ENCODE measurements around the gene GRIK4. TPM values are rescaled to one million over a fixed set of nuclear protein-coding genes. Genes with fewer than 3 reads are reported as not detected.

GRIK4 gene
- total RNA-seq, 1 donor from 2014 or later = 0.89 TPM

GRCh38 chr11:120695939-120696338 is 184.4 kb downstream of the GRIK4 start:
- no peaks in the 10 kb centered on the region for H3K9me3 Mint-ChIP-seq
- H3K27me3 Mint-ChIP-seq (ENCODE audit: low read depth) = peaks cover 15% of the 10 kb centered on the region
- no peaks in the 10 kb centered on the region for H3K4me1 Mint-ChIP-seq
- no peaks in the 10 kb centered on the region for H3K36me3 Mint-ChIP-seq (ENCODE audit: low read depth)
- H3K4me3 Mint-ChIP-seq = no peak overlapping the region
- no peak for TF ChIP-seq CTCF (conservative IDR thresholded peaks at IDR 0.05)
- H3K27ac Mint-ChIP-seq (ENCODE audit: unreplicated experiment) = peak overlapping the region; percentile 53
- DNase-seq (ENCODE audit: low read depth, low spot score) = no peak

- peak; percentile 24 for TF ChIP-seq CTCF (conservative IDR thresholded peaks at IDR 0.05)
- Mint-ChIP-seq H3K9me3 (no peaks in the 10 kb centered on the region), H3K27me3 (ENCODE audit: low read depth) (peaks cover 21% of the 10 kb centered on the region), H3K27ac (ENCODE audit: unreplicated experiment) (no peak overlapping the region), H3K4me3 (no peak overlapping the region), H3K4me1 (no peaks in the 10 kb centered on the region), H3K36me3 (ENCODE audit: low read depth) (no peaks in the 10 kb centered on the region)
- DNase-seq (ENCODE audit: low read depth, low spot score) = no peak
These were observed 185.2 kb downstream of the GRIK4 start for GRCh38 chr11:120696597-120697218.

- Mint-ChIP-seq H3K4me1 (no peaks in the 10 kb centered on the region), H3K4me3 (no peak overlapping the region), H3K36me3 (ENCODE audit: low read depth) (no peaks in the 10 kb centered on the region), H3K27ac (ENCODE audit: unreplicated experiment) (no peak overlapping the region), H3K9me3 (no peaks in the 10 kb centered on the region), H3K27me3 (ENCODE audit: low read depth) (peaks cover 31% of the 10 kb centered on the region)
- no peak for DNase-seq (ENCODE audit: low read depth, low spot score)
- no peak for TF ChIP-seq CTCF (conservative IDR thresholded peaks at IDR 0.05)
These were observed 187.4 kb downstream of the GRIK4 start for GRCh38 chr11:120698918-120699317.

- Mint-ChIP-seq H3K9me3 (peaks cover 11% of the 10 kb centered on the region), H3K4me3 (no peak overlapping the region), H3K4me1 (no peaks in the 10 kb centered on the region), H3K36me3 (ENCODE audit: low read depth) (peaks cover 9% of the 10 kb centered on the region), H3K27me3 (ENCODE audit: low read depth) (peaks cover 60% of the 10 kb centered on the region), H3K27ac (ENCODE audit: unreplicated experiment) (no peak overlapping the region)
- TF ChIP-seq CTCF (conservative IDR thresholded peaks at IDR 0.05) = no peak
- DNase-seq (ENCODE audit: low read depth, low spot score) = no peak
These were observed 191.1 kb downstream of the GRIK4 start for GRCh38 chr11:120702656-120703055.

GRCh38 chr11:120703358-120704152 is 192.0 kb downstream of the GRIK4 start:
- Mint-ChIP-seq H3K9me3 (peaks cover 11% of the 10 kb centered on the region), H3K27ac (ENCODE audit: unreplicated experiment) (no peak overlapping the region), H3K4me1 (peaks cover 4% of the 10 kb centered on the region), H3K27me3 (ENCODE audit: low read depth) (peaks cover 67% of the 10 kb centered on the region), H3K4me3 (no peak overlapping the region), H3K36me3 (ENCODE audit: low read depth) (peaks cover 9% of the 10 kb centered on the region)
- TF ChIP-seq CTCF (conservative IDR thresholded peaks at IDR 0.05) = no peak
- no peak for DNase-seq (ENCODE audit: low read depth, low spot score)
